Mesendoderm (in vitro differentiated cells): Measurements from ENCODE around the gene INHA.

ENCODE experiments used
- DNase-seq: peaks from one replicate; pipeline ENCODE4 v3.0.0; 2013
- H2AK5ac ChIP-seq: 2 replicates; pipeline ENCODE4 v1.6.1; 2013; ENCODE audit warnings: low read length, inconsistent platforms
- H2BK120ac ChIP-seq: 2 replicates; pipeline ENCODE4 v1.6.1; 2013; ENCODE audit warnings: low read depth, mild to moderate bottlenecking, low read length, moderate library complexity, mixed read lengths
- H2BK15ac ChIP-seq: replicated peaks from 2 replicates; pipeline ENCODE4 v1.6.1; 2013; ENCODE audit warnings: low read depth, mild to moderate bottlenecking, moderate library complexity
- H2BK5ac ChIP-seq: 2 replicates; pipeline ENCODE4 v1.6.1; 2013; ENCODE audit warnings: low read length, inconsistent platforms
- H3K18ac ChIP-seq: 2 replicates; pipeline ENCODE4 v1.6.1; 2013; ENCODE audit warnings: mild to moderate bottlenecking, low read length, mixed read lengths
- H3K23ac ChIP-seq: one replicate; pipeline ENCODE4 v1.6.1; 2013; ENCODE audit warnings: low read length
- H3K27ac ChIP-seq: 2 replicates; pipeline ENCODE4 v1.5.1; 2013; ENCODE audit warnings: low read depth, mild to moderate bottlenecking, inconsistent platforms, low read length, moderate library complexity
- H3K27me3 ChIP-seq: 2 replicates; pipeline ENCODE4 v1.6.1; 2013; ENCODE audit warnings: low read length, control low read depth, mild to moderate bottlenecking, inconsistent platforms; ENCODE audit not compliant: insufficient read depth, poor library complexity
- H3K36me3 ChIP-seq: 2 replicates; pipeline ENCODE4 v1.6.1; 2013; ENCODE audit warnings: low read length, inconsistent platforms; ENCODE audit not compliant: control insufficient read depth, insufficient read depth
- H3K4ac ChIP-seq: one replicate; pipeline ENCODE4 v1.6.1; 2013; ENCODE audit warnings: low read depth, mild to moderate bottlenecking, low read length, moderate library complexity
- H3K4me1 ChIP-seq: 2 replicates; pipeline ENCODE4 v1.6.1; 2013; ENCODE audit warnings: low read depth, low read length, inconsistent platforms; ENCODE audit not compliant: control insufficient read depth
- H3K4me2 ChIP-seq: 2 replicates; pipeline ENCODE4 v1.6.1; 2013; ENCODE audit warnings: low read length
- H3K4me3 ChIP-seq: 2 replicates; pipeline ENCODE4 v1.5.1; 2013; ENCODE audit warnings: mild to moderate bottlenecking, low read length
- H3K56ac ChIP-seq: one replicate; pipeline ENCODE4 v1.6.1; 2013; ENCODE audit warnings: low read length
- H3K79me1 ChIP-seq: 2 replicates; pipeline ENCODE4 v1.6.1; 2013; ENCODE audit warnings: low read length, inconsistent platforms
- H3K79me2 ChIP-seq: 2 replicates; pipeline ENCODE4 v1.6.1; 2013; ENCODE audit warnings: mild to moderate bottlenecking, low read length; ENCODE audit not compliant: control insufficient read depth, insufficient read depth
- H3K9ac ChIP-seq: 2 replicates; pipeline ENCODE4 v1.6.1; 2013; ENCODE audit warnings: low read length, inconsistent platforms
- H4K5ac ChIP-seq: one replicate; pipeline ENCODE4 v1.6.1; 2013; ENCODE audit warnings: low read length
- H4K8ac ChIP-seq: one replicate; pipeline ENCODE4 v1.6.1; 2013; ENCODE audit warnings: low read depth, mild to moderate bottlenecking, control low read depth, low read length, moderate library complexity
- WGBS: extraction: QIAGEN DNeasy Blood & Tissue Kit; methylation state at CpG from one replicate; pipeline ENCODE4 v1.1.7; 2013; ENCODE audit warnings: low lambda C conversion rate, missing lambda C conversion rate; ENCODE audit not compliant: insufficient coverage; ENCODE audit errors: extremely low coverage; 5-methylcytosine and 5-hydroxymethylcytosine counted together

The INHA gene

DNA sequence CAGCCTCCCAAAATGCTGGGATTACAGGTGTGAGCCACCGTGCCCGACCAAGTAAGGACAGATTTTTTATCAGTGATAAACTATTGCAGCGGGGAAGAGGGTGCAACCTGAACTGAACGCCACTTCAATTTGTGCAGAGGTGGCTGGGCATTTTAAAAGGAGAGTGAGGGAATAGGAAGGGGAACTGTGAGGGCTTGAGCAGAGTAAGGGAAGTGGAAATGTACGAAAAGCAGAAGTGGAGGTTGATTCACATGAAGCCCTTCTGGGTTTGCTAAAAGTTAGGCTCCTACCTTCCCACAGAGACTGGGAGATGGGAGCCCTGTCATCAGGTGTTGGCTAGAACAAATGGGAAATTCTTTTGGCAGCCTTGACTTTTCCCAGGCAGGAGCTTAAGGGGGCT is 31.7 kb downstream of the INHA start:
- Histone ChIP-seq H3K27ac (no peak overlapping the region), H3K9ac (no peak overlapping the region), H4K5ac (no peak overlapping the region), H3K27me3 (no peaks in the 10 kb centered on the region), H2BK15ac (no peak overlapping the region), H3K4me2 (no peak overlapping the region), H3K4me3 (no peak overlapping the region), H3K4ac (no peak overlapping the region), H3K18ac (no peak overlapping the region), H4K8ac (no peak overlapping the region), H3K4me1 (no peaks in the 10 kb centered on the region), H2BK5ac (no peak overlapping the region), H3K36me3 (no peaks in the 10 kb centered on the region), H3K79me2 (no peaks in the 10 kb centered on the region), H2BK120ac (no peak overlapping the region), H3K79me1 (no peaks in the 10 kb centered on the region), H3K23ac (no peak overlapping the region), H2AK5ac (no peak overlapping the region), H3K56ac (no peak overlapping the region)
- no peak for DNase-seq
- WGBS, result no CpG with 5 or more reads among the region's 5 CpGs

DNA sequence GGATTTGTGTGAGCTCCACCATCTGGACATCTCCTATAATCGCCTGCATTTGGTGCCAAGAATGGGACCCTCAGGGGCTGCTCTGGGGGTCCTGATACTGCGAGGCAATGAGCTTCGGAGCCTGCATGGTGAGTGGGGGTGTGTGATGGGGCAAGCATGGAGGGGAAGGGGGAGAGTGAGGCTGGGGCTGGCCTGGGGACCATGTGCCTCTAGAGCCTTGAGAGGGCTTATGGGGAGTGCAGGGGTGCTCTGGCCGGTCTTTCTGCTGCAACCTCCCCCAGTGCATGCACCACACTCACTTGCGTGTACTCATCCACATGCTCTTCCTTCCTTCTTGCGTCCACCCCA is 33.5 kb downstream of the INHA start:
- Histone ChIP-seq H3K27ac (no peak overlapping the region), H3K36me3 (no peaks in the 10 kb centered on the region), H3K4me3 (no peak overlapping the region), H3K56ac (no peak overlapping the region), H3K27me3 (no peaks in the 10 kb centered on the region), H2BK15ac (no peak overlapping the region), H3K9ac (no peak overlapping the region), H3K23ac (no peak overlapping the region), H2BK5ac (no peak overlapping the region), H3K4me2 (no peak overlapping the region), H3K4ac (no peak overlapping the region), H2BK120ac (no peak overlapping the region), H3K79me1 (no peaks in the 10 kb centered on the region), H2AK5ac (no peak overlapping the region), H3K4me1 (no peaks in the 10 kb centered on the region), H4K5ac (no peak overlapping the region), H3K18ac (no peak overlapping the region), H4K8ac (no peak overlapping the region), H3K79me2 (no peaks in the 10 kb centered on the region)
- no peak for DNase-seq
- WGBS, result no CpG with 5 or more reads among the region's 6 CpGs

DNA sequence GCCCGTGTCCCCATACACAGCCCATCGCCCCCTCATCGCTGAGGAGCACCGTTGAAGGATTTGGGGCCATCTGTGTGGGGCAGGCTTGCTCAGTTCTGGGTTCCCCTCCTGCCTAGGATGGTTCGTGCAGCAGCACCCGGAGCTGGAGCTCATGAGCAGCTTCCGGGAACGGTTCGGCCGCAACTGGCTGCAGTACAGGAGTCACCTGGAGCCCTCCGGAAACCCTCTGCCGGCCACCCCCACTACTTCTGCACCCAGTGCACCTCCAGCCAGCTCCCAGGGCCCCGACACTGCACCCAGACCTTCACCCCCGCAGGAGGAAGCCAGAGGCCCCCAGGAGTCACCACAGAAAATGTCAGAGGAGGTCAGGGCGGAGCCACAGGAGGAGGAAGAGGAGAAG is 35.8 kb downstream of the INHA start:
- H3K36me3 ChIP-seq, result no peaks in the 10 kb centered on the region

DNA sequence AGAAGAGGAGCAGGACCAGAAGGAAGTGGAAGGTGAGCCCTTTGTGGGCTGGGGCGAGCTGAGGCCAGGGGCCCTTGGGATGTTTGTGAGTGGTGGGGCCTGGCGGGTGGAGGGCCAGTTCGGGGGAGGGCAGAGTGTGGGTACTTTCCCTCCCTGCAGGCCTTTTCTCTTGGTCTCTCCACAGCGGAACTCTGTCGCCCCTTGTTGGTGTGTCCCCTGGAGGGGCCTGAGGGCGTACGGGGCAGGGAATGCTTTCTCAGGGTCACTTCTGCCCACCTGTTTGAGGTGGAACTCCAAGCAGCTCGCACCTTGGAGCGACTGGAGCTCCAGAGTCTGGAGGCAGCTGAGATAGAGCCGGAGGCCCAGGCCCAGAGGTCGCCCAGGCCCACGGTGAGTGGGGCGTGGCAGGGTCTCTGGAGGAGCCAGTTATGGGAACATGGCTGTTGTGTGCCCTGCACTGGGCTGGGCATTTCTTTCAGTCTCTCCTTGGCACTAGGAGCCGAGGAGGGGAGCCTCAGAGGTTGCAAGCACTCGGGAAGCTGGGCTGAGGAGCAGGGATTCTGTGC is 36.4 kb downstream of the INHA start:
- Histone ChIP-seq H4K5ac (no peak overlapping the region), H3K27me3 (no peaks in the 10 kb centered on the region), H3K4ac (no peak overlapping the region), H3K79me1 (no peaks in the 10 kb centered on the region), H3K36me3 (no peaks in the 10 kb centered on the region), H2BK15ac (no peak overlapping the region), H3K4me2 (no peak overlapping the region), H3K9ac (no peak overlapping the region), H2BK5ac (no peak overlapping the region), H2AK5ac (no peak overlapping the region), H3K23ac (no peak overlapping the region), H4K8ac (no peak overlapping the region), H2BK120ac (no peak overlapping the region), H3K18ac (no peak overlapping the region), H3K79me2 (no peaks in the 10 kb centered on the region), H3K27ac (no peak overlapping the region), H3K4me1 (no peaks in the 10 kb centered on the region), H3K56ac (no peak overlapping the region), H3K4me3 (no peak overlapping the region)
- DNase-seq, result no peak
- WGBS, result no CpG with 5 or more reads among the region's 15 CpGs

More for the DNA sequence above, 35.8 kb downstream of the INHA start:
- Histone ChIP-seq H2BK15ac (no peak overlapping the region), H2BK120ac (no peak overlapping the region), H3K79me1 (no peaks in the 10 kb centered on the region), H3K27me3 (no peaks in the 10 kb centered on the region), H3K4me3 (no peak overlapping the region), H3K9ac (no peak overlapping the region), H4K8ac (no peak overlapping the region), H4K5ac (no peak overlapping the region), H3K18ac (no peak overlapping the region), H3K56ac (no peak overlapping the region), H3K4me1 (no peaks in the 10 kb centered on the region), H3K79me2 (no peaks in the 10 kb centered on the region), H3K23ac (no peak overlapping the region), H2AK5ac (no peak overlapping the region), H3K4ac (no peak overlapping the region), H3K27ac (no peak overlapping the region), H3K4me2 (no peak overlapping the region), H2BK5ac (no peak overlapping the region)
- WGBS, result no CpG with 5 or more reads among the region's 15 CpGs
- DNase-seq, result no peak

DNA sequence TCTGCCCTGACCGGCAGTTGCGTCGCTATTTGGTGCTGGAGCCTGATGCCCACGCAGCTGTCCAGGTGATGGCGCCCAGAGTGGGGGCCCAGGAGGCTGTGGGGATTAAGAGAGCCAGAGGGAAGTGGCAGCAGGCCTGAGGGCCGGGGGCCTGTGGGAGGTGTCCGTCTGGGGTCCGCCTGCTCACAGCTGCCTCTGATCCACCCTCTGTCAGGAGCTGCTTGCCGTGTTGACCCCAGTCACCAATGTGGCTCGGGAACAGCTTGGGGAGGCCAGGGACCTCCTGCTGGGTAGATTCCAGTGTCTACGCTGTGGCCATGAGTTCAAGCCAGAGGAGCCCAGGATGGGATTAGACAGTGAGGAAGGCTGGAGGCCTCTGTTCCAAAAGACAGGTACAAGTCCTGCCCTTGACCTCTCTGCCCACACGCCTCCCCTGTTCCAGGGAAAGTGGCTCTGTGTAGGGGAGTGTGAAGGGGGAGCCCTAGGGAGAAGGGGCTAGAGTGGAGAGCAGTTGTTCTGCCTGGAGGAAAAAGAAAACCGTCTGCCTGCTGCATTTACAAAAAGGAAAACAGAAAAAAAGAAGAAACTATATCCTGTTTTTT is 37.1 kb downstream of the INHA start:
- WGBS, result no CpG with 5 or more reads among the region's 13 CpGs
- H3K36me3 ChIP-seq, result no peaks in the 10 kb centered on the region
- no peak for DNase-seq

DNA sequence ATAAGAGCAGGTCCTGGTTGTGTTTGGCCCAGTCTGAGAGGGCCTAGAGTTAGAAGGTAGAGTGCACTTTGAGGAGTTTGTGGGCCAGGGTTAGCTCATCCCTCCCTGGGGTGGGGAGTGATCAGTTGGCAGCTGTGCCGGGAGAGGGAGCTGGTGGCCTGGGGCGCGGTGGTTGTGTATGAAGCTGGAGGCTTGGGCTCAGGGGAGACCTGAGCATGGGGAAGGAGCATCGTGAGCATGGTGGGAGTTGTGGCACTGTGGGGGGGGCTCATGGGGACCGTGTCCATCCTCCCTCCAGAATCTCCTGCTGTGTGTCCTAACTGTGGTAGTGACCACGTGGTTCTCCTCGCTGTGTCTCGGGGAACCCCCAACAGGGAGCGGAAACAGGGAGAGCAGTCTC is 39.2 kb downstream of the INHA start:
- Histone ChIP-seq H3K27ac (no peak overlapping the region), H3K27me3 (no peaks in the 10 kb centered on the region), H3K56ac (no peak overlapping the region), H3K4me2 (no peak overlapping the region), H3K4ac (no peak overlapping the region), H2BK5ac (no peak overlapping the region), H3K18ac (no peak overlapping the region), H3K4me1 (no peaks in the 10 kb centered on the region), H3K36me3 (no peaks in the 10 kb centered on the region), H3K9ac (no peak overlapping the region), H2BK120ac (no peak overlapping the region), H3K4me3 (no peak overlapping the region), H3K79me1 (no peaks in the 10 kb centered on the region), H2BK15ac (no peak overlapping the region), H4K8ac (no peak overlapping the region), H2AK5ac (no peak overlapping the region), H3K79me2 (no peaks in the 10 kb centered on the region), H3K23ac (no peak overlapping the region), H4K5ac (no peak overlapping the region)
- WGBS, result no CpG with 5 or more reads among the region's 9 CpGs
- DNase-seq, result no peak

More for the DNA sequence above, 37.1 kb downstream of the INHA start:
- Histone ChIP-seq H3K27me3 (no peaks in the 10 kb centered on the region), H3K18ac (no peak overlapping the region), H2AK5ac (no peak overlapping the region), H3K4ac (no peak overlapping the region), H3K4me2 (no peak overlapping the region), H3K56ac (no peak overlapping the region), H2BK15ac (no peak overlapping the region), H2BK120ac (no peak overlapping the region), H3K9ac (no peak overlapping the region), H3K4me1 (no peaks in the 10 kb centered on the region), H3K79me1 (no peaks in the 10 kb centered on the region), H4K8ac (no peak overlapping the region), H3K23ac (no peak overlapping the region), H3K79me2 (no peaks in the 10 kb centered on the region), H4K5ac (no peak overlapping the region), H3K27ac (no peak overlapping the region), H2BK5ac (no peak overlapping the region), H3K4me3 (no peak overlapping the region)
